ENCODE data around the gene CAMTA2.

CAMTA2 gene

DNA sequence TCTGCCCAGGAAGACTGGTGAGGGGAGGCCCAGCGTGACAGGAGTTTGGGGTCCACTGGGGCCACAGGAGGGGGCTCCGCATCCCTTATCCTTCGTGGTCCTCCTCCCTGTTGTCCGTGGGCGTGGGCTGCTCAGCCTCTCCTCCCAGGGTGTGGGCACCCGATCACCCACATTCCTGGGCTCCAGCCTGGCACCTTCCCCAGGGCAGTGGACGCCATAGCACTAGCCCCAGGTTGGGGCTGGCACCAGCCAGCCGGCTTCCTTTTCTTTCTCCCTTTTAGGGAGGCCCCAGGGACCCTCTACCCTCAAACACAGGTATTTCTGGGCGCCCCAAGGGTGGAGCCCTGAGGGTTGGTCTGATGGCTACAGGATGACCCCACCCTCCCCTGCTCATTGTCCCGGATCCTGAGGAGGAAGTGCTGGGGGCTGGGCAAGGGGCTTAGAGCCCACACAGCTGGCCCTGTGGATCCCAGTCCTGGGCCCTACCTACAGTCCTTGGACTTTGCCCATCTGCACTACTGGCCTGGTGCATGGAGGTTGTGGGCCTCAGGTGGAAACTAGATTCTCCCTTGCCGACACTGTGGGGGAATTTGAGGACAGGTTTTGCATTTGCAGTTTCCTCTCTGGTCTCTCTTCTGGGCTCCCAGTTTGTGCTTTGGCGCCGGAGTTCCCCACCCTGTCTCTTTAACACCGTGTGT lies 11.4 kb upstream of the CAMTA2 start:
- no peak for DNase-seq

DNA sequence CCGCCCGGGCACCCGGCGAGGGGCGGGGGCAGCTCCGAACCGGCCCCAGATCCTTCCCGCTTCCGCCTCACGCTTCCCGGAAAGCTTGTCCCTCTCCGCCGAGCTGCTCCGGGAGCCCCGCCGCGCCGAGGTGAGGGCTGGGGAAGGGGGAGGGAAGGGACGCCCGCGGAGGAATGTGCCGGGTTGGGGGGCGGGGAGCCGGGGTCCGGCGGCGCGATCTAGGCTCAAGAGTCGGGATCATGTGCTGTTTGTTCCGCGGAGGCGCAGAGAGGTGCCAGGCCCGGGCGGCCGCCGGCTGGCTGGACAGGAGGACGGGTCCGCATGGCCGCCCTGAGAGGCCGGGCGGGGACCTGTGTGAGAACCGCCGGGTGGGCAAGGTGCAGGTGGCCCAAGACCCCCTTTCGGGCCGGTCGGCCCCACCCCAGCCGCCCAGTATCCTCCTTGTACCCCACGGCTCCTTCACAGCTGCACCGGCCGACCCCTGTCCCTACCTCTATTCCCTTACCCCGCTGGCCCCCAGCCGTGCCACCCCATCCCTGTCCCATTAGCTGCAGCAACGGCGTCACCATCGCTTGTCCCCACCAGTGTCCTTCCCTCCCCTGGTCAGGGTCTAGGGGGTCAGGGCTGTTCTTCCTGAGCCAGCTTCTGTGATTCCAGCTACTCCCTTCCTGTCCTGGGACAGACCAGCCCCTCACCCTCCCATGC lies 10.7 kb upstream of the CAMTA2 start:
- DNase-seq, result peak; percentile 42

DNA sequence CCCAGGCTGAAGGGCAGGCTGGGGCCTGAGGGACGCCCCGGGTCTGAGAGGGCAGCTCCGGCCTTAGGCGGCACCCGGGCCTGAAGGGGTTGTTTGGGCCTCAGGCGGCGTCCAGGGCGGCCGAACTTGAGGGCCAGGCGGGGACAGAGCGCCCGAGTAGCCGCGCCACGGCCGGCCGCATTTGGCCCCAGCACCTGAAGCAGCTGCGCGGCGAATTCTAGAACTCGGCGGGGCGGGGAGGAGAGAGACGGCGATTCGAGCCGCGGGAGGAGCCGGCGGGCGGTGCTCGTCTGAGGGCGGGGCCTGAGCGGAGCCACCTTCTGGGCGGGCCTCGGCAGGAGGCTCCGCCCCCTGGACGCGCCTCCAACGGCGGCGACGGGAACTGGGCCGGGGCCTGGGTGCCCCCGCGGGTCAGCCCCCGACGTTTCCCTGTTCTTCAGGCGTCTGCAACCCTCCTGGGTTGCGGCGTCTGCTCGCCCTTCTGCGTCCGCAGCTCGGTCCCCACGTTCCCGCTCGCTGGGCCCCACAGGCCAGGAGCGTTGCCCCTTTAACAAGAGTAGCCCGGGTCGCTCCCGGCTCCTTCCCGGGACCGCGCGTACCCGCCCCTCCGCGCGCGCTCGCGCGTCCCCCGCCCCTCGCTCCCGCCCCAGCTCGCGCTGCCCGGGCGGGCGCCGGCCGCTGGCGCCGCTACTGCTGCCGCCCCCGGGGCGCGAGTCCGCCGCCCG lies 10.0 kb upstream of the CAMTA2 start, which contains the start of the genes INCA1 and KIF1C:
INCA1 (minus strand) TSS at position 221 of the 725 bp plus-strand sequence. CDS start 3,085 bp downstream, outside the sequence.
KIF1C (plus strand) TSS at position 649 of the 725 bp plus-strand sequence. CDS start 2,297 bp downstream, outside the sequence.
- peak; percentile 98 for DNase-seq

DNA sequence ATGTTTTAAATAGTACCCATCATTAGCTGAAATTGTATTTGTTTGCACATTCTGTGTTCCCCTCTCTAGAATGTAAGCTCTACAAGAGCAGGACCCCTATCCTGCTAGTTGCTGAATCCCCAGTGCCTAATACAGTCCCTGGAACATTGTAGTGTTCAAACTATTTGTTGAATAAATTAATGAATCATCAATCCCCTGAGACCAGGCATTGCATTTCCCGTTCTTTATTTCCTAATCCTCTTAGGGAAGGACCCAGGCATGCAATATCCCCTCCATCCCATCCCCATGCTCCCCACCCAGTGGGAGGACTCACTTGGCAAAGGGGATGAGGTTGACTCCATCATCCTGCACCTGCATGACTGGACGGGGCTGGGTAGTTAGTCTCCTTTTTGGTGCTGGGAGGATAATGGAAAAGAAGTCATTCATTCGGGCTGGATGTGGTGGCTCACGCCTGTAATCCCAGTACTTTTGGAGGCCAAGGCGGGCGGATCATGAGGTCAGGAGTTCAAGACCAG lies 6.7 kb upstream of the CAMTA2 start:
- no peak for DNase-seq

DNA sequence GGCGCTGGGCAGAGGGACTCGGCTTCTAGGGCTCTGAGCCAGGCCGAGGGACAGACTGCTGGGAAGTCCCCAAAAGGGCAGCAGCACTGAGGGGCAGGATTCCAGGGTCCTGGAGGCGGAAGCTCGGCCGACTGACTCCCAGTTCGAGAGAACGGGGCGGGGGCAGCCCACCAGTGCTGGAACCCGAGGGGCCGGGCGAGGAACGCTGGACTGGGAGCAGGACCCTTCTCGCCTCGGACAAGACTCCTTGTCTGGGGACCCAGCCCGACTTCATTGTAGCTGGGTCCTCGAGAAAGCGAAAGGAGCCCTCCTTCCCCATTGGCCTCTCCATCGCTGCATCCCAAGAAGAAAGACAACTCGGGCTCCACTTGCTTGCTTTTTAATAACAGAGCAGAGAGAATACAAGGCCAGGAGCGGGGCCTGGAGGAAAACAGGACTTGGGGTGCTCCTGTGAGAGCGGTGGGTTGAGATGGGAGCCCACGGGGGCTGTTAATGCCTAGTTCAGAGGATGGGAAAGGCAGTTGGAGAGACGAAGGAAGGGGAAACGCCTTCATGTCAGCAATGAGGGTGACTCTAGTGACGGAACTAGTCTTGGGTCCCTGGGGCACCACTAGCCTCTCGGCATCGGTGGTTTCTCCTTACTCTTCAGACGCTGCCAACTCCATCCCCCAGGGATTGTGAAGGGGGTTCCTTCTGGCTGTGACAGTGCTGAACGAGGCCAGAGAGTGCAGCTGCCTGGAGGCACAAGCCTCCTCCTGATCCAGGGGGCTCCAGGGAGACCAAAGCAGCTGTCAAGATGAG lies 492 bp upstream of the CAMTA2 start:
- no peak for DNase-seq

DNA sequence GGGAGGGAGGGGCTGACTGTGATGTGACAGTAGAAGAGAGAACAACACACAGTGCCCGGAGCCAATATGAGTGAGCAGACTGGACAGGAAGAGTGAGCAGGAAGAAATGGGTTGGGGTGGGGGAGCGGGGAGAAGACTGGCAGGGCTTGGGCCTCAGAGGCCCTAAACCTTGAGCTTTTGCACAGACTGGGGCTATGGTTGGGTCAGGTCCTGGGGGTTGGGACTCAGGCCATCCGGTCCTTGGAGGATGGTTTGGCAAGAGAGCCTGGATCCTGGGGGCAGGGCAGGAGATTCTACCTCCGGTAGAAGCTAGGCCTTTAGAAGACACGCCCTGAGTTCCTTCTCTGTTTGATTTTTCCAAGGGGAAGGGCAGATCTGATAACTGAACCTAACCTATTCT lies 1.1 kb downstream of the CAMTA2 start:
- DNase-seq, result no peak

DNA sequence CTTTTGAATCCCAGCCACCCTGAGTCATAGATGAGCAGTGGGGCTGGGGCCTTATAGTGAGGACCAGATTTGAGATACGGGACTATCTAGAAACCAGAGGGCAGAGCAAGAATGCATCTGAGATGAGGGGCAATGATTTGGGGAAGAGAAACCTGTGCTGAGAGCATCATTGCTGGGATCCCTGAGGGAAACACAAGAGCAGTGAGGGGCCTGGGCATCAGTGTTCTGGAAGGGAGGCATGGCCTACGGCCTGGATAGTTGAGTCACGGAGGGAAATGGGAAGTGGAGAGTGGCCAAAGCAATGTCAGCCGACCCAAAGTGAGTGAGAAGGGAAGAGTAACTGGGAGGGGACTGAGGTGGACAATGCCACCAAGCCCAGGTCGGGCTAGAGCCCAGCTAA lies 5.2 kb downstream of the CAMTA2 start:
- no peak for DNase-seq

DNA sequence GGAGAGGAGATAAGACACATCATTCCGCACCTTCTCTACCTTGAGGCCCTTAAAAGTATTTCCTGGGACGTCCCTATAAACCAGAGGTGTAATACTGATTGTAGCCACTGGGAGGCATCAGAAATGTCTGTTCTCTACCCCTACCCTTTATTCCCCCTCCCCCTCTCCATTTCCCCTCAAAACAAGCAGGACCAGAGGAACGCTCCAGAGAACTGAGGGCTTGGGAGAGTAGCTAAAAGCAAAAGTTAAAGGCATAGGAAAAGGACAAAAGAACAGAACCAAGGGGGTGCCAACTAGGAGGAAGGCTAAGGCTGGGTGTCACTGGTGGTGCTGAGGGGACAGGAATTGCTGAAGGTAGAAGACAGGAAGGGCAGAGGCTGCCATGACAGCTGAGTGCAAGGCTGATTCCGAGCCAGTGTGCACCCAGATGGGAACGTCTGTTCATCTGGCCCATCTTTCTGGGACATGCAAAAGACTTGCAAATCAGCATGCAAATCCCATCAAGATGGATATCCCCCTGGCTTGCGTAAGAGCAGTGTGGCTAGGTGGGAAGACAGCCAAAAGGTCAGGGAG lies 6.7 kb downstream of the CAMTA2 start:
- no peak for DNase-seq

DNA sequence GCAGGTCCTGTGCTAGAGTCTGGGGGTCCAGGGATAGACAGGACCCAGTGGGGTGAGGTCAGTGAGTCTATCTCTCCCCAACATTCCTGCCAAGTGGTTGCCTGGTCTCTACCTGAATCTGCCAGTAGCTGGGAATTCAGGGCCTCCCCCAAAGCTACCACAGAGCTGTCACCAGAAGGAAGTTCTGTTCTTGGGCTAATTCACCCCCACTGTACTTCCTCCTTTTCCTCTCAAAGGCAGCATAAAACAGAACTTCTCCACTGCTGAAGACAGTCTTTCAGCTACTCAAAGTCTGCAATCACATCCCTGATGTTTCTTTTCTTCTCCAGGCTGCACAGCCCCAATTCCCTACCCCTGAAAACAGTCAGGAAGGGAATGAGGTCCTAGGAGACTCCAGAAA lies 8.7 kb downstream of the CAMTA2 start:
- DNase-seq, result no peak

DNA sequence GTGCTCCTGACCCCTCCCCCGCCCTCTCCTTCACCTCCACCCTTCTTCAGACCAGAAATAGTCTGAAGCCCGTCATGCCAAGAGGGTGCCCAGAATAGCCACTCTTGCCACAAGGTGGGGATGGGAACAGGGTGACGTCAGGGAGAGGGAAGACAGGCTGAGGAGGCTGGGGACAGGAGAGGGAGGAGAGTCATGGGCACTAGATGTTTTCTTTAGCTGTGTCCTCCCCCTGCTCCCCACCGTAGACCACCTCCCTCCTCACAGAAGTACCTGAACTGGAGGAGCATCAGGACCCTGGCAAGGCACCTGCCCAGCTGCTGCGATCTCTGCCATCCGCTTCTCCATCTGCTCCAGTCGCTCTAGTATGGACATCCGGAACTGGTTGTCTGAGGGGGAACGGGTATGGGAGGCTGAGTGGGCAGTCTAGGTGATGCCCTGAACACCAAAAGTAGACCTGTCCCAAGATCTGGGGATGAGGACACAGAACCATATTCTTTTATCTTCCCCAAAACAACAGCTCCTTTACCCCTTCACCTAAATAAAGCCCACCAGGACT lies 13.3 kb downstream of the CAMTA2 start:
- DNase-seq, result no peak

DNA sequence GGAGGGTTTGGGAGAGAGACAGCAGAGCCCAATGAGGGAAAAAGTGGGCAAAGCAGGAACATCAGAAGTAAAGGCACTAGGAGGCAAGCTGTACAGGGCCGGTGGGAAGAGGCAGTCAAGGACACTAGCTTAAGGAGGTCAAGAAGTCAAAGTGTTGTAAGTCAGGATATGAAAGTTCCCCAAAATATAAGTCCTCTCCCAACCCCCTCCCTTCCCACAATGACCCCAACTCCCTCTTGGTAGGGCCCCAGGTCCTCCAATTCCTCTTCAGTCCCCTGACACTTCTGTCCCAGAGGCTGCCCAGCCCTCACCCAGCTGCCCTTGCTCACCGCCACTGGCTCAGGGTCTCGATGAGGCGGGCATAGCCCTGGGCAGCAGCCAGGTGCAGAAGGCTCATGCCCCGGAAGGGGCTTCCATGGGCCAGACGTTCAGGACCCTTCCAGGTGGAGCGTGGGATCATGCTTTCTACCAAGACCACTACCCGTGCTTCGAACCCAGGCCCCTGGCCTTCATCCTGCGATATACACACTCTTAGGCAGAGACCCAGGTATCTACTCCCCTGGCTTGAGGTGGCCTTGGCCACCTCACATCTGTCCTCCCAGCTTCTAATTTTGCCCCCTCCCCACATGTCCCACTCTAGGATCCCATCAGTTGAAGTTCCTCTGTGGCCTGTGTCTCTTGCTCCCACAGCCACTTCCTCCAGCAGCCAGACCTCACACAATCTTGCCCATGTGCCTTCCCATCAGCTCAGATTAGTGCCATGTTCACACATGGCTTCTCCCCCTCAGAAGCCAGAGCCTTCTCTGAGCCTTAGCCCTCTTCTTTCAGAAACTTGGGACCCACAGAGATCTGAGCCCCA lies 14.0 kb downstream of the CAMTA2 start:
- no peak for DNase-seq

DNA sequence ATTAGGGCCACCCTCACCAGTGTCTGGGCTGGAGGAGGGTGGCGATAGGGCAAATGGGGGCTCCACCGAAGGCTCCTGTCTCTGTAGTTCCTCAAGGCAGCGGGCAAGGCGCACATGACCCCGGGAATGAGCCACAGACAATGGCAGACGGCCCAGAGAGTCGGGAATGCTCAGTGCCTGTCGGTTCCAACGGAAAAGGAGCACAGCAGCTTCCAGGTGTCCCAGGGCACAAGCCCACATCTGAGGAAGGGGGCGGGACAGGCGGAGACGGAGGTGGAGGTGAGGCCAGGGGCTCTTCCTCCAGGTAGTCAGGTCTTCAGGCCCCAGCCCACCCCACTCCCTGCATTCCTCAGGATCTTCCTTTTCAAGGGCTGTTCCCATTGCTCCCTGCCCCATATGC lies 14.7 kb downstream of the CAMTA2 start:
- no peak for DNase-seq

DNA sequence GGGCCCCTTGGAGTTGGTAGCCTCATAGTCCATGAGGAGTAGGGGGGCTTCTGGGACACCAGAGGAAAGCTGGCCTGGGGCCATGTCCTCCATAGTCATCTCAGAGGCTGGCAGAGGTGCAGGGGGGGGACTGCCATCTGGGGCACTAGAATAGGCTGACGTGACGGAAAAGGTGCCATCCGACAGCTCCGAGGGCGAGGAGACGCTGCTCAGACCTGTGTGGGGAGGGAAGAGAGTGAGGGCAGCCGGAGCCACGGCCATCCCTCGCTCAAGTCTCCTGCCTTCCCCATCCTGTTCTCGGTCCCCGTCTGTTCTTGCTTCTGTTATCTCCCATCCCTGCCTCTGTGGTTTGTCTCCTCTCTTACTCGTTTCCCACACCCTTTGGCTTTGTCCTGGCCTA lies 15.2 kb downstream of the CAMTA2 start:
- DNase-seq, result no peak

DNA sequence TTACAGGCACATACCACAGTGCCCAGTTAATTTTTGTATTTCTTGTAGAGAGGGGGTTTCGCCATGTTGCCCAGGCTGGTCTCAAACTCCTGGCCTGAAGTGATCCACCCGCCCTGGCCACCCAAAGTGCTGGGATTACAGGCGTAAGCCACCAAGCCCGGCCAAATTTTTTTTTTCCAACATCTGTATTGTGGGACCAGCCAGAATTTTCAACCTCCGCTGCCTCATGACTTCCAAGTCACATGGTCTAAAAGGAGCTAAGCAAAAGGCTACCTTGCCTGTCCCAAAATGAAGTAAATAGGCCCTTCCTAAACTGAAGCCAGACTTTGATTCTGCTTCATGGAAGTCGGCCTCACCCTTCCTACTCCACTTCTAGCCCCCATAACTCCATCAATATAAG lies 15.6 kb downstream of the CAMTA2 start:
- no peak for DNase-seq

DNA sequence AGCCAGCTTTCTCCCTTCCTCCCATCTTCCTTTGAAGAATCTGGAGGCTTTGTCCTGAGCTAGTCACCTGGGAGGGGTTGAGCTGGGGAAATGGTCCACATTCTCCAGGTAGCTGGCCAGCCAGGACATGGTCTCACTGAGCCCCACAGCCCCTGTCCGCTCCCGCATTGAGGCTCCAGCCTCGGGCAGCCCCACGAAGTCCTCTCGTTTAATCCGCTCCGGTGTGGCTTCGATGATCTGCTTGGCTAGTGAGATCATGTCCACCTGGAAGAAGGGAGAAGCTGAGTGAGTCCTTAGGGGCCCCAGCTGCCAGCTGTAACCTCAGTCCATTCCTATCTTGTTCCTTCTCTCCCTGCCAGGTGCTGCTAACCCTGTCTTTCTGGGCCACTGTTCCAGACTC lies 17.2 kb downstream of the CAMTA2 start:
- DNase-seq, result no peak

DNA sequence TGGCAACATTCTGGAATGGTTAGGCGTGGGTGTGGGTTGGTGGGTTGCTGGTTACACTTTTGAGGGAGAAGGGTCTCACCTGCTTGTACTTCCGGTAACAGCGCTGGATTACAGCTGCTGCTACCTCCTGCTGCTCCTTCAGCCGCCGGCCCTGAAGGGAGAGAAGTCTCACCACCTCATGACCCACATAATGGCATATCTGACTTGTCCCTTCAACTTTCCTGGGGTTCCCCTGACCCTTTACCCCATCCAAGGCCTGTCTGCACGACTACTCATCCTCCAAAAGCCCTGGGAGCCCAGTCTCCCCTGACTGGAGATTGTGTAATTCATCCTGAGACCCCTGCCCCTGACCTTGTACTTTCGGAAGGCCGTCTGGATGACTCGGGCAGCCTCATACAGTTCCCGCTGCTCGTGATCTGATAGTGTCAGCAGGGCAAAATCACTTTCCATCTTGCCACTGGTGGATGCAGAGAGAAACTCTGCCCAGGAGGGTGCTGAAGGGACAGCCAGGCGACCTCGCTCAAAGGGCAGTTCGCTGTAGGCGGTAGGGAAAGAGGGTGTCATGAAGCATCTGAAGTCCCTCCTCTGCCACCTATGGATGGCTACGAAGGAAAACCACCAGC lies 17.8 kb downstream of the CAMTA2 start:
- DNase-seq, result no peak

DNA sequence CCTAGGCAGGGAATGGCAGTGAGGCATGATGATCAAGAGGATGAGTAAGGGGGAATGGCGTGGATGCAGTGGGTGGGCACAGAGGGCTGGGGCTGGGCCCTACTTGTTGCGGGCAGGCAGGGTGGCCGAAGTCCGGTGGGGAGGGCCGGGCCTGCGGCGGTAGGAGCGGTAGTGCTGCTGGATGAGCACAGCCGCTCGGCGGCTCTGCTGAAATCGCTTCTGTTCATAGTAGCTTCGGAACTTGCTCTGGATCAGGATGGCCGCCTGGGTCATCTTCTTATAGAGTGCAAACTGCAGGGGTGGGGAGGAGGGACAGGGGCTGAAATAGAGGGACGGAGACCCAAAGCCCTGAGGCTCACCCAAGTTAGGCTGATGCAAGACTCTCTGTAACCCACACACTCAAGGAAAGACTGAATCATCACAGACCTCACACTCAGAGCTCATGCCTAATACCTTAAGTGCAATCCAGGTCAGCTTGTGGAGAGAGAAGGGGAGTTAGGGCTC lies 18.4 kb downstream of the CAMTA2 start:
- DNase-seq, result no peak

DNA sequence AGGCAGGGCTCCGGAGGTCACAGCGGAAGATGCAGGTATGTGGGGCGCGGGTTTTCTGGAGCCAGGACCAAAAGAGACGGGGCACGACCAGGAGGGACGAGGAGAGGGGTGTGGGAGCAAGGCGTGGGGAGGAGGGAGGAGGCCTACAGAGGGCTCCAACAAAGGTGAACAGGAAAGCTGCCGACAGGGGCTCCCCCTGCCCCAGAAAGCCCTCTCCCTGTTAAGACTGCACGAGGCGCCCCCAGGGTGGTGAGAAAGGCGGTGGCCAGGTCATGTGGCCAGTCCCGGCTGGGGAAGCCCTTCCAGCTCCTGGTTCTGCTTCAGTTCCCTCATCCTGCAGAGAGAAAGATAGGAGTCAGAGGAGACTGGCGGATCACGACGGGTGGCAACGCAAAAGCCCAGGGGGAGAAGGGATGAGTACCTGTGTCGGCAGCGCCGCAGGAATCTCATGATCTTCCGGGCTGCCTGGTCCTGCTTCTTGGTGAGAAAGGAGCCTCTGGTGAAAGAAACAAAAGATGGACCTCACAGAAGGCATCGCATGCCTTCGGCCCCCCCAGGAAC lies 18.9 kb downstream of the CAMTA2 start:
- DNase-seq, result no peak

DNA sequence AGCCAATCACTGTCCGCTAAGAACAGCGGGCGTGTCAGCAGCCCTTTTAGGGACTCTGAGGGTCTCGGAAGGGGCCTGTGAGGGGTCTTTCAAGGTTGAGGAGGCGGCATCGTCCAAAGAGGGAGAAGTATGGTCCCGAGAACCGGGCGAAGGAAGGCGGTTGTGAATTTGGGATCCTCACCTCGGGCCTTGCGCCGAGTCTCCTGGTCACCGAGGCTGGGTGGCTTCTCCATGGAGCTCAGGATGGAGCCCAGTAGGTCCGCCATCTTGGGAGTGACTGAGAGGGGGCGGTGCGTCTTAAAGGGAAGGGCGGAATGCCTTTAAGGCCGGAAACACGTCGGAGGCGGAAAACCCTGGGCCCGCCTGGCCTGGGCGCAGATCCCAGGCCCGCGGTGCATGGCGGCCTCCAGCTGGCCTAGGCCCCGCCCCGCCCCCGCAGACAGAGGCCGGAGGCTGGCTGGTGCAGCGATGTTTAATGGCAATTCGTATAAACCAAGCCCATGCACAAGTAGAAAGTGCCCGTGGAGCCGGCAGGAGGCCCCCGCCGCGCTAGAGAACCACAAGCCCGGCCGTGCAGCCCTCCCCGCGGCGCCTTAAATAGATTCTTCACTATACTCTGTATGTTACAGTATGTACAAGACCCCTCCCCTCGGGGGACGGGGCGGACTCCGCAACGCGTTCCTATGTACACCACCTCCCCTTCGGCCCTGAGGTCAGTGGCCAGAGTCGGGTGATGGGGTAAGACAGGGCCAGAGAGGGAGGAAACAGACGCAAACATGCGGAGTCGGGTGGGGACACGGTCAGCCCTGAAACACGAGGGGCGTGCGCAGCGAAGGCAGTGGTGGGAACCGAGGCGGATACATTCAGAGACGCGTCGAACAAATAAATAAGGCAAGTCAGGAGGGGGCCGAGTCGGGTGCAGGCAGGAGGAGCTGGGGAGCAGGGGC lies 19.7 kb downstream of the CAMTA2 start, which contains the start of gene SPAG7:
SPAG7 (minus strand) TSS at position 279 of the 947 bp plus-strand sequence; CDS start at position 266, 13 bp downstream.
- DNase-seq, result peak; percentile 79

Measured in 8988T (cell line).